Endothelial cell (in vitro differentiated cells): Measurements from ENCODE around the gene RUFY2. TPM values are rescaled to one million over a fixed set of nuclear protein-coding genes. Genes with fewer than 3 reads are reported as not detected.

Experiments used
- DNase-seq: peaks from one replicate; pipeline ENCODE4 v3.0.0; 2021; ENCODE audit warnings: low spot score
- H3K27ac Mint-ChIP-seq: one replicate; pipeline ENCODE4 v1.8.0; 2021; ENCODE audit warnings: mixed read lengths, inconsistent platforms; ENCODE audit not compliant: unreplicated experiment
- H3K27me3 Mint-ChIP-seq: one replicate; pipeline ENCODE4 v1.8.0; 2021; ENCODE audit warnings: mild to moderate bottlenecking, moderate library complexity, mixed read lengths, inconsistent platforms; ENCODE audit not compliant: unreplicated experiment
- H3K36me3 Mint-ChIP-seq: one replicate; pipeline ENCODE4 v1.8.0; 2021; ENCODE audit warnings: mild to moderate bottlenecking, low read depth, mixed read lengths, inconsistent platforms; ENCODE audit not compliant: unreplicated experiment
- H3K4me1 Mint-ChIP-seq: one replicate; pipeline ENCODE4 v1.8.0; 2021; ENCODE audit warnings: mild to moderate bottlenecking, mixed read lengths, inconsistent platforms; ENCODE audit not compliant: unreplicated experiment
- H3K4me3 Mint-ChIP-seq: one replicate; pipeline ENCODE4 v1.8.0; 2021; ENCODE audit warnings: mild to moderate bottlenecking, mixed read lengths, inconsistent platforms; ENCODE audit not compliant: unreplicated experiment
- H3K9me3 Mint-ChIP-seq: one replicate; pipeline ENCODE4 v1.8.0; 2021; ENCODE audit warnings: mixed read lengths, inconsistent platforms; ENCODE audit not compliant: unreplicated experiment
- total RNA-seq: library from RNA; stranded (reverse); fragmentation: NEBNext Ultra II Directional; extraction: Animal tissue kit (Norgen Biotek cat#: 25700); gene quantifications from one replicate; pipeline ENCODE4 v1.2.1, GENCODE V29; 2021; ENCODE audit not compliant: unreplicated experiment
- TF ChIP-seq, protein P1 (sequence below): fragments of 200-600 bp; sonication (generic); IDR thresholded peaks from one replicate; pipeline ENCODE4 v1.5.0; 2021; ENCODE audit warnings: antibody characterized with exemption; ENCODE audit not compliant: unreplicated experiment

Gene RUFY2
- total RNA-seq, 1 donor from 2014 or later: 24.7 TPM

DNA sequence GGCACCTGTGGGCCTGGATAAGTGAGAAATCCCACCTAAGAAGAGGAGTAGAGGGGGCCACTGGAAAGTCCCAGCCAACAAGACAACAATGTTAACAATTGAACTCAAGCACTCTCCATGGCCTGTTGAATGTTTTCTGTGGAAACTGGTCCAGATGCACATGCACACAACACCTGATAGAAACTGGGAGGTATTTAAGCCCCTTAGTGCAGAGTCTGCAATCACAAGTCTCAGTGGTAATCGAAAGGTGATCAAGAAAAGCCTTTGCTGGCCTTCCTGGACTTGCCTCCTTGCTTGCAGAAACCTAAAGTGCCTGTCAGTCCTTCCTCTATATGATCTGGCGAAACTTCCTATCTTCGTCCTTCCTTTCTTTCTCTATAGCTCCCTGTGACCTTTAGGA, 105.8 kb downstream of the RUFY2 start:
- Mint-ChIP-seq H3K4me3 (no peak overlapping the region), H3K27ac (no peak overlapping the region)

DNA sequence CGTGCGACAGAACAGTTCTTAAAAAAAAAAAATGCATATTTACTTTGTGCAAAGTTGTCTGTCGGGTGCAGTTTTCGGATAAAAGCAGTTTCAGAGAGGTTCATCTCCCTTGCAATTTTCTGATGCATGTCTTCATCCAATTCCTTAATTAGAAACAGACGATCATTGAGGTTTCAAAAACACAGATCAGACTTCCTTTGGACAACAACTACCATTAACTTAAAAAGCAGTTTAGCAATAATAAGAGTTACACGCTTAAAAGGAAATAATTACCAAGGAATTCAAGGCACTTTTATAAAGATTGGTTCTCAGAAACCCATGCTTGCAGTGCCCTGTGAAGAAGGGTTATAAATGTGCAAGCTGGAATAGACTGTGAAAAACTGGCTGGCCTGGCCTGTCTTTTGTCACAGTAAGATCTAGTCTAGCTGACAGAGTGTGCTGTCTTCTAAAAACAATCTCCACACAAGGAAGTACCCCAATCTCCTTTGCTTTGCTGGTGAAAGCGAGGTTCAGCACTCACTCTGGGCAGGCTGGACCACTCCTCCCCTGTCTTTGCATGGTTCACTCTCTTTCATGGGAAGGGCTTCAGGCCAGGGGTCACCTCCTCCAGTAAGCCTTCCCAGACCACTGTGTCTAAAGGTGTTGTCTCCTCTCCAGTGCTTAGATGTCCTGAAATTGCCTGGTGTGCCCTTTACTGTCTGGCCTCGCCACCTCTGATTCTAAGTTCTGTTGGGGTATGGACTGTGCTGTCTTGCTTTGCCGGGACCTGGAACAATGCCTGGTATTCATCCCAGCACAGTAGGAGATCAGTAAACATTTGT, 110.0 kb downstream of the RUFY2 start:
- TF ChIP-seq, protein P1, sequence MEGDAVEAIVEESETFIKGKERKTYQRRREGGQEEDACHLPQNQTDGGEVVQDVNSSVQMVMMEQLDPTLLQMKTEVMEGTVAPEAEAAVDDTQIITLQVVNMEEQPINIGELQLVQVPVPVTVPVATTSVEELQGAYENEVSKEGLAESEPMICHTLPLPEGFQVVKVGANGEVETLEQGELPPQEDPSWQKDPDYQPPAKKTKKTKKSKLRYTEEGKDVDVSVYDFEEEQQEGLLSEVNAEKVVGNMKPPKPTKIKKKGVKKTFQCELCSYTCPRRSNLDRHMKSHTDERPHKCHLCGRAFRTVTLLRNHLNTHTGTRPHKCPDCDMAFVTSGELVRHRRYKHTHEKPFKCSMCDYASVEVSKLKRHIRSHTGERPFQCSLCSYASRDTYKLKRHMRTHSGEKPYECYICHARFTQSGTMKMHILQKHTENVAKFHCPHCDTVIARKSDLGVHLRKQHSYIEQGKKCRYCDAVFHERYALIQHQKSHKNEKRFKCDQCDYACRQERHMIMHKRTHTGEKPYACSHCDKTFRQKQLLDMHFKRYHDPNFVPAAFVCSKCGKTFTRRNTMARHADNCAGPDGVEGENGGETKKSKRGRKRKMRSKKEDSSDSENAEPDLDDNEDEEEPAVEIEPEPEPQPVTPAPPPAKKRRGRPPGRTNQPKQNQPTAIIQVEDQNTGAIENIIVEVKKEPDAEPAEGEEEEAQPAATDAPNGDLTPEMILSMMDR: no peak
- no peaks in the 10 kb centered on the region for H3K9me3 Mint-ChIP-seq
- no peak overlapping the region for H3K4me3 Mint-ChIP-seq
- peaks cover 5% of the 10 kb centered on the region for H3K4me1 Mint-ChIP-seq
- peaks cover 3% of the 10 kb centered on the region for H3K36me3 Mint-ChIP-seq
- DNase-seq: no peak
- H3K27ac Mint-ChIP-seq: no peak overlapping the region
- H3K27me3 Mint-ChIP-seq: peaks cover 4% of the 10 kb centered on the region

More for the DNA sequence above, 105.8 kb downstream of the RUFY2 start:
- Mint-ChIP-seq H3K36me3 (no peaks in the 10 kb centered on the region), H3K27me3 (peaks cover 2% of the 10 kb centered on the region), H3K4me1 (peaks cover 7% of the 10 kb centered on the region), H3K9me3 (no peaks in the 10 kb centered on the region)
- TF ChIP-seq, protein P1: no peak
- DNase-seq: no peak

Other genes starting within 250 kb of the RUFY2 start
- gene ATOH7, start 175.2 kb downstream of the RUFY2 start, total RNA-seq: 0.23 TPM
- 124 TPM for gene HNRNPH3, start 75.2 kb downstream of the RUFY2 start, total RNA-seq
- 3.2 TPM for gene PBLD, start 74.3 kb downstream of the RUFY2 start, total RNA-seq
- 14.5 TPM for gene DNA2, start 64.7 kb upstream of the RUFY2 start, total RNA-seq
- 19.1 TPM for gene SLC25A16, start 120.2 kb upstream of the RUFY2 start, total RNA-seq
- gene TET1, start 153.1 kb upstream of the RUFY2 start, total RNA-seq: 20.3 TPM